SKM-1 treated with dmso at 0.1 percent for 144 hours (cell line): ENCODE data around the gene TAP1.
A peak's percentile ranks its signal among the peaks of the same experiment; 100 is the strongest.
"Not testable (repeated sequence)": the region's sequence is repeated elsewhere in the genome, so short reads cannot be mapped to it uniquely, and the experiment has no call there.

Experiments used
- DNase-seq: peaks from one replicate; lab custom pipeline; 2025; ENCODE audit not compliant: unreplicated experiment; lab: John Stamatoyannopoulos, UW

The TAP1 gene, protein sequence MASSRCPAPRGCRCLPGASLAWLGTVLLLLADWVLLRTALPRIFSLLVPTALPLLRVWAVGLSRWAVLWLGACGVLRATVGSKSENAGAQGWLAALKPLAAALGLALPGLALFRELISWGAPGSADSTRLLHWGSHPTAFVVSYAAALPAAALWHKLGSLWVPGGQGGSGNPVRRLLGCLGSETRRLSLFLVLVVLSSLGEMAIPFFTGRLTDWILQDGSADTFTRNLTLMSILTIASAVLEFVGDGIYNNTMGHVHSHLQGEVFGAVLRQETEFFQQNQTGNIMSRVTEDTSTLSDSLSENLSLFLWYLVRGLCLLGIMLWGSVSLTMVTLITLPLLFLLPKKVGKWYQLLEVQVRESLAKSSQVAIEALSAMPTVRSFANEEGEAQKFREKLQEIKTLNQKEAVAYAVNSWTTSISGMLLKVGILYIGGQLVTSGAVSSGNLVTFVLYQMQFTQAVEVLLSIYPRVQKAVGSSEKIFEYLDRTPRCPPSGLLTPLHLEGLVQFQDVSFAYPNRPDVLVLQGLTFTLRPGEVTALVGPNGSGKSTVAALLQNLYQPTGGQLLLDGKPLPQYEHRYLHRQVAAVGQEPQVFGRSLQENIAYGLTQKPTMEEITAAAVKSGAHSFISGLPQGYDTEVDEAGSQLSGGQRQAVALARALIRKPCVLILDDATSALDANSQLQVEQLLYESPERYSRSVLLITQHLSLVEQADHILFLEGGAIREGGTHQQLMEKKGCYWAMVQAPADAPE

DNA sequence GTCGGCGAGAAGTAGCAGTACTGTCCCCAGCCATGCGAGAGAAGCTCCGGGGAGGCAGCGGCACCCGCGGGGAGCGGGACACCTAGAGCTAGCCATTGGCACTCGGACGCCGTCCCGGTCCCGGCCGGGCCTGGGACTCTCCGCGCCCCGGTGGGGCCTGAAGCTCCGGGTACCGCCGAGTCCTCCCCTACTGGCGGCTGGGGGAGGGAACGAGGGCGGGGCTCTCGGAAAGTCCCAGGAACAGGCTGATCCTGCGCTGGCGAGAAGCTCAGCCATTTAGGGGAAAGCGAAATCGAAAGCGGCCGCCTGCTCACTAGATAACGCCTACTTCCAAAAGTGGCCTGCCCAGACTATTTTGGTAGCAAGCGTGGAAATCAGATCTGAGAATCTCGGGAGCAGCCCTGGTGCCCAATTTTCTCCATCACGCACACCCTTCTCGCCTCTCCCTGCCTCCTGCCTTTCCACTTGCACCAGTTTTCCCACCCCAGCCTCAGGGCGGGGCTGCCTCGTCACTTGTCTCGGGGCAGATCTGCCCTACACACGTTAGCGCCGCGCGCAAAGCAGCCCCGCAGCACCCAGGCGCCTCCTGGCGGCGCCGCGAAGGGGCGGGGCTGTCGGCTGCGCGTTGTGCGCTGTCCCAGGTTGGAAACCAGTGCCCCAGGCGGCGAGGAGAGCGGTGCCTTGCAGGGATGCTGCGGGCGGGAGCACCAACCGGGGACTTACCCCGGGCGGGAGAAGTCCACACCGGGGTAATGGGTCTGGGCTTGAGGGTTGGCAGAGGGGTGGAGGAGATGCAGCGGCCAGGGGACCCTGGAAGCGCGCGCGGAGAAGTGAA, at the start of gene TAP1, which contains the start of gene PSMB9:
TAP1 (minus strand) TSS at position 164 of the 835 bp plus-strand sequence; CDS start at position 96, 68 bp downstream.
PSMB9 (plus strand) TSS at position 652 of the 835 bp plus-strand sequence; CDS start at position 690, 38 bp downstream.
- peak; percentile 87 for DNase-seq

DNA sequence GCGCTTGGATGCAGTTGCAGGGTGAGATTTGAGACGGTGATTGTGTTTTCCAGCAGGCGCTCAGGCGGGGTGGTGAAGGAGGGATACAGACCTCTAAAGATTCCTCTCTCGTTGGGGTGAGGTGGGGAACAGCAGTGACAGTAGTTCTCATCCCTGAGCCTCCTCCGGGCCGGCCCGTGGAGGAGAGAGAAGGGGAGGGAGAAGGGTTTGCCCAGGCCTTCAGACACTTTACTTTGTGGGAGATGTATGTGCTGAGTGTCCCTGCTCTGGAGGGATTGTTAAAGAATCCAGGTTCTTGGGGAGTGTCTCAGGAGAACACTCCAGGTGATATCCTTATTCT, 41.5 kb upstream of the TAP1 start:
- no peak for DNase-seq

DNA sequence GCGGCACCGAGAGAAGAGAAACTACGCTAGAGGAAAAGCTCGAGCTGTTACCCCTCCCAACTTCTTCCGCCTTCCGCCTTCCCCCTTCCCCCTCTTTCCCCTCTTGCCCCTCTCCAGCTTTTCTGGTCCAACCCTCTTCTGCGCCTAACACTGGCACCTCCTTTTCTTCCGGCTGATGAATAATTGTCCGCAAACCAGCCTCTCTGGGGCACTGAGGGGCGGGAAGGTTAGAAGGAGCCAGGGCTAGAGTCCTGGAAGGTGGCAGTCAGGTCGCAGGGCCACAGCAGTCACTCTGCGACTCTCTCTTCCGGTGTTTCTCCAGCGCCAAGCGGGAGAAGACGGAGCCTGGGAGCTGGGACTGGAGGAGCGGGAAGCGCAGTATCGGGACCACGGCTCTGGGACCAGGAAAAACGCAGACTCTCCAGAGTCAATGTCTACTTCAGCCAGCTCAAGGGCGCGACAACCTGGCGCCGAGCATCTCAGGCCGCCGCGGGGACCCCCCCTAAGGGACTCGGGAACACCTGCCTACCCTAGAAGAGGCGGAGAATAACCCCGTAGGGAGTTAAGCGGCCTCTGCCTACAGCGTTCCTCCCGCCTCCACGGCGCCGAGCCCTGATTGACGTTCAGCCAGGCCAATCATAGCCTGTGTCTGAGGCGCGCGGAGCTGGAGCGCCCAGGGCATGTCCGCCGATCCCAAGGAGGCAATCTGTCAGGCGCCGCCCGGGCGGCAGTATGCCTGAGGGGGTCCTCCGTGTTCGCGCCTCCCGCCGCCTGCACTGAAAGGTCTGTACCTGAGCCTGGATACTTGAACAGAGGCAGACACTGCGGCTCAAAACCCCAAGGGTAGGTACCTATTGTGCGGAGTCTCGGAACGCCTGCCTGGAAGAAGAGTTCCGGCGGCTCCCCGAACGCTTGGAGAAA, 40.8 kb upstream of the TAP1 start:
- peak; percentile 80 for DNase-seq

DNA sequence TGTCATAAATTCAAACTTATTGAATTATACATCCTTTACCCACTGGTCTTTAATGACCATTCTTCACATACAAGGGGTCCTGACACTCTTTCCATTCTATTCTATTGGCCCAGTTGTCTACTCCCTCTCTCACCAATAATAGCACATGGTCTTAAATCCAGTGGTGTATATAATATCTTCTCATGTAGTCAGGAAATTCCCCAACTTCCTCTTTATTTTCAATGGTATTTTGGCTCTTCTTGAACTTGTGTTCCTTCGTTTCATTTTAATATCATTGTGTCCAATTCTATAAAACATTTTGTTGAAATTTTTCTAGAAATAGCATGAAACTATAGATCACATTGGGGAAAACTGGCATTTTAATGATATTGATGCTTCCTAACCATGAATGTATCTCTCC, 37.3 kb upstream of the TAP1 start:
- DNase-seq, result no peak

DNA sequence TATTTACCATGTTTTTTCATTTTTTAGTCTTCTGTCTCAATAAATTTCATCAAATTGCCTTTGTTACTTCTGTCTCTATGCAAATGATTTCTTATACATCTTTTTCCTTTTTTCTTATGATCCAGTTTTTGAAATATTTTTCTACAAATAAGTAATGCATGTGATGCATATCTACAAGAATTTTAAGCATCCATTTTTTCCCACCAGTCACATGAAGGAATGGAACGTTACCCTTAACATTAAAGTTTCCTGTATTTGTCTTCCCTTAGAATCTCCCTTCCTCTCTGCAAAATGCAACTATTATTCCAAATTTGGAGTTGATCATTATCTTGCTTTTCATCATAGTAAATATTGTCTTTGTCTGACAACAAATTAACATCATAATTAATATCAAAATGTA, 36.0 kb upstream of the TAP1 start:
- DNase-seq, result no peak

DNA sequence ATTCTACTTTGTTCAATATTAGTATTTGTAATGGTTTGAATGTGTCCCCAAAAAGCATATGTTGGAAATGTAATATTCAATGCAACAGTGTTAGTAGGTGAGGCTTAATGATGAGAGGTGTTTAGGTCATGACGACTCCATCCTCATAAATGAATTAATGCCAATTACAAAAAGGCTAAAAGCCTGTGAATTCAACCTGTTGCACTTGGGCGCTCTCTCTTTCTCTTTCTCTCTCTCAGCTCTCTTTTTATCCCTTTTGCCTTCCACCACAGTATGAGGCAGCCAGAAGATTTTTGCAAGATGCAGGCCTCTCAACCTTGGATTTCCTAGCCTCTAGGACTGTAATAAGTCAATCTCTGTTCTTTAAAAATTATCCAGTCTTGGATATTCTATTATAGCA, 35.1 kb upstream of the TAP1 start:
- no peak for DNase-seq

DNA sequence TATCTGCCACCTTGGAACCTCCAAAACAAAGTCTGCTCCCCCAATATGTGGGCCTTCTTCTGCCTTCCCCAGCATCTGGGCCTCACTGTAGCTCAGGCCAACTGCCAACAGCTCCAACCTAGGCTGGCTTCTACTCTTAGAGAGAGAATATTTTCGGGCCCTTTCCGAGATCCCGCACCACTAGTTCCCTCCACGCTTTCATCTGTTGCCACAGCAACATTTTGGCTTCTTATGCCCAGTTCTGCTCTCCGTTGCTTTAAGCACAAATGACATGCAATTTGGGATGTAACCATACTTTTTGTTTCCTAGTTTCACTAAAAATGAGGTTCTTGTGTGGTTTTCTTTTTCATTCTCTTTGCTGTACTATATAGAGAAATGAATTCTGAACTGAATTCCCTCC, 34.1 kb upstream of the TAP1 start:
- DNase-seq, result no peak

DNA sequence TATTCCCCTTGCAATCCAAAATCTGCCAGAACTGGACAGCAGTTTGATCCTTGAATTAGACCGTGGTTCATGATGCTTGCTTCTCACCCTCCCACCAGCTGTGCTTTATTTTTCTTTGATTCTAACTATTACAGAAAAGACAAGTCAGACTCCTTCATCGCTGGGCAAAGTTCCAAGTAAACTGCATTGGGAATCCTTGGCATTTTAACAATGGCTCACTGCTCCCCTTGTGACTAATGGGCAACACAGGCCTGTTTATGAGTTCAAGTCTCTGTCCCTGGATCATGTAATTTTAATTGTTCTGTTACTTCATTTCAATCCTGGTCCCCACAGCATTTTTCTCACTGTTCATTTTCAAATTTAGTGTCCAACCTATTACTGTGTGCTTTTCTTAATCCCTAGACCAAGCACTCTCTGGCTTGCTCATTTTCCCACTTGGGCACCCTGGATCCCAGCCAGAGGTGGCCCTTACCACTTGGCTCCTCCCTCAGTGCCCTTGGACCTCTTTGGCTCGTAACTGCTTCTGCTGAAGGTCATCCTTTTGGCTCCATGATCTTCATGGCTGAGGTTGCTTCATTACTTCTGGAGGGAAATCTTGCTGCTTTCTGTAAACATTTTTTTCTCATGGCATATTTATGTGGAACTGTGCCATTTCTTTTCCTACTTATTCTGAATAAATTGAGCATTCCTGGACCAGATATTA, 33.3 kb upstream of the TAP1 start:
- no peak for DNase-seq

DNA sequence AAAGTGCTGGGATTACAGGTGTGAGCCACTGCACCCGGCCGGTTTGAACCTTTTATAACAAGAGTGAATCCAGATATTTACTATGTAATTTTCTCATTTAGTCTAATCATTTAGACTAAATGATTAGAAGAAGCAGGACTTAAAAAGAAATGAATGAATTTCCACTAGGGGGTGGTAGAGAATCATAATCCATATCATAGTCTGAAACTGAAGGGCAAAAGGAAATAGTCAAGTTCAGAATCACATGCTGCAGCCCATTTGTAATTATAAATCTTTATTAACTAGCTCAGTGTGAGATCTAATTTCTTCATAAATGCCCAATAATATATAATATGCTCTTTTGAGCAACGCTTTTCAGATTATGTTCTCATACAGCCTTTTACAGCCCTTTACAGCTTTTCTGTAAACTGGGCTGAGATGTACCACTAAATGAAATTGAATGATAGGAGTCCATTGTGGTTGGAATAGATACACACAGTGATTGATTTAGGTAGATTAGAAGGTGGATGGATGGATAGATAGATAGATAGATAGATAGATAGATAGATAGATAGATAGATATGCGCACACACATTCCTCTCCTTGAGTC, 32.3 kb upstream of the TAP1 start:
- DNase-seq, result peak; percentile 64

DNA sequence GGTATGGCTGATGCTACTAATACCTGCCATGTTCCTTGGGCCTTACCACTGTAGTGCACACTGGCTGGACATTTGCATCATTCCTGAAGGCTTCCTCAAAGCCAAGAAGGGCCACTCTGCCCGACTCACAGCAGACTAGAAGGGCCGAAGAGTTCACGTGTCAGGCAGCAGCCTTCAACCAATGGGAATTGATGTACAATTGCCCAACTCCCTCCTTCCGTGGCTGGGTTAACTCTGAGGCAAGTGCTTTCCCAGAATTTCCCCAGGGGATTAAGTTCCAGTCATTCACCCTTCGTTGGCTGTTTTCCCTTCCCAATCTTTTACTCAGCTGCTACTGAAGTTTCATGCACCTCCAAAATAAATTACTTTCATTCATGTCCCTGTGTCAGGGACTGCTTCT, 30.3 kb upstream of the TAP1 start:
- DNase-seq, result peak; percentile 19

DNA sequence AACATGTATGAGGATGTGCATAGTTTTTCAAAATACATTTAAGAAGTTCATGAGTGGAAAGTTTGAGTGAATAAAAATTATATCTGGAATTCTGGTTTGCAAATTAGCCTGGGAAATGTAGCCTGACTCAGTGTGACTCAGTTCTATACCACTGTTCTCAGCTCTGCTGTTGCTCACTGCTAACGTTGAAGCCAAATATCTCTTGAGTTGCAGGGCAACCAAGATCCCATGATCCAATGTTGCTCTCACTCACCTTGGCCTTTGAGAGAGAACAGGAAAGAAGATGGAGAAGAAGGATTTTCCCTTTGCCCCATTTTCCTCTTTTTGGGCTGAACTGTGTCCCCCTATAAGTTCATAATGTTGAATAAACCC, 29.4 kb upstream of the TAP1 start:
- no peak for DNase-seq

DNA sequence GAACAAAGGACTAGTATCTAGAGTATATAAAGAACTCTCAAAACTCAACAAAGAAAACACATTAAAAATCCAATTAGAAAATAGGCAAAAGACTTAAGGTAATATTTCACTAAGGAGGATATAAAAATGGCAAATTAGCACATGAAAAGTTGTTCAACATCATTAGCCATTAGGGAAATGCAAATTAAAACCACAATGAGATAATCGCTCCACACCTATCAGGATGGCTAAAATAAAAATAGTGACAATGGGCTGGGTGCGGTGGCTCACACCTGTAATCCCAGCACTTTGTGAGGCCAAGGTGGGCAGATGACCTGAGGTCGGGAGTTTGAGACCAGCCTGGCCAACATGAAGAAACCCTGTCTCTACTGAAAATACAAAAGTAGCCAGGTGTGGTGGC, 27.5 kb upstream of the TAP1 start:
- not testable (repeated sequence) for DNase-seq

DNA sequence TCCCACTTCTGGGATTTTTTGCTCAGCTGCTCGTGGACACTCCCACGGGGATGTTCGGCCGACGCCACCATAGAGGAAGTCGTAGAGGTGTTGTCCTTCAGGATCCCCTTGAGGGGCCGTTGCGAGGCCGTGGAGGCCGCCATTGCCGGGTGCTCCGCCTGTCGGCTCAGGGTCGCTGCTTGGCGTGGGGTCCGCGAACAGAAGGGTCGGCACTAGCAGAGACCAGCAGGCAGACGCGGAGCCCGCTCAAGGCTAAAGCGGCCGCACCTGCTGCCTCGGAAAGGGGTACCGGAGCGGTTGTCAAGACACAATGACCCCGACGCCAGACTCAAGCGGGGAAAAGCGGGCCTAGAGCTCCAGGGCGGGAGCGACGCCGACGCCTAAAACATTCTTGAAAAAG, 26.2 kb upstream of the TAP1 start:
- DNase-seq, result no peak

DNA sequence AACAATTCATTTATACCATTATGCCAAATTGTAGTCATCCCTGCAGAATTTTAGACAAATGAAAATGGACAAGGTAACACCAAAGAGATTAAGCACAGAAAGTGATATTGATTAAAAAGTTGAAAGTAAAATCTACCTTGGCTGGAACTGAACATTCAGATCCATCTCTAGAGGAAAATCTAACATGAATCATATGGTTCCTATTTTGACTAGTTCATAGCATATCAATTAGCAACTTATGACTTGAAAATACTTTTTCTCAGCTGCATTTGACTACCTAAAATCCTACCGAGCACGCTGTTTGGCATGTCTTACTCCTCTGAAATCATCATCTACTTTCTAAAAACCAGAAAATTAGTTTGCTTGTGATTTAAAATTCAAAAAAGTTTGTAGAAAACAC, 23.1 kb upstream of the TAP1 start:
- DNase-seq, result no peak

DNA sequence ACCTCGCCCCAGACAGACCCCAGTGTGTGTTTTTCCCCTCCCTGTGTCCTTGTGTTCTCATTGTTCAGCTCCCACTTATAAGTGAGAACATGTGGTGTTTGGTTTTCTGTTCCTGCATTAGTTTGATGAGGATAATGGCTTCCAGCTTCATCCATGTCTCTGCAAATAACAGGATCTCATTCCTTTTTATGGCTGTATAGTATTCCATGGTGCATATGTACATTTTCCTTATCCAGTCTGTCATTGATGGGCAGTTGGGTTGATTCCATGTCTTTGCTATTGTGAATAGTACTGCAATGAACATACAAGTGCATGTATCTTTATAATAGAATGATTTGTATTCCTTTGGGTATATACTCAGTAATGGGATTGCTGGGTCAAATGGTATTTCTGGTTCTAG, 20.4 kb upstream of the TAP1 start:
- not testable (repeated sequence) for DNase-seq

DNA sequence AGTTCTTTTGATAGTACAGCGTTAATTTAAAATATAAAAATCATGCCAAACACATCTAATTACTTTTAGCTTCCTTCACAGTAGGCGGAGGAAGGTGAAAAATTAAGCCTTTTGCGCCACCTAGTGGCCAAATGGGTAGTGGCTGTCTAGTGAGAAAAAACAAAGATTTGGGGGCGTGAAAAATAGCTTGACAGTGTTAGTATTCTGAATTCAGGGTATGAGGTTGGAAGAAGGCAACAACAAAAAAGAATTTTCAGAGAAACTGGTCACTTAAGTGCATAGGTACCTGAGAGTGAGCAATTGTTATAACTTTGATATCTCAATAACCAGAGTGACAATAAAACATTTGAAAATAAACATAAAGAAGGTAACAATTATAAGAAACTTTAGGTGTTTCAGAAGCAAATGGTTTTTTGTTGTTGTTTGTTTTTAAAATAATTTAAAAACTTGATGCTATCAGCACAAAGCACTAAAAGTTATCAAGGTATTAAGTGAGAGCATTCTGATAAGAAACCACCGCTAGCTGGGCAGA, 14.8 kb upstream of the TAP1 start:
- peak; percentile 50 for DNase-seq

DNA sequence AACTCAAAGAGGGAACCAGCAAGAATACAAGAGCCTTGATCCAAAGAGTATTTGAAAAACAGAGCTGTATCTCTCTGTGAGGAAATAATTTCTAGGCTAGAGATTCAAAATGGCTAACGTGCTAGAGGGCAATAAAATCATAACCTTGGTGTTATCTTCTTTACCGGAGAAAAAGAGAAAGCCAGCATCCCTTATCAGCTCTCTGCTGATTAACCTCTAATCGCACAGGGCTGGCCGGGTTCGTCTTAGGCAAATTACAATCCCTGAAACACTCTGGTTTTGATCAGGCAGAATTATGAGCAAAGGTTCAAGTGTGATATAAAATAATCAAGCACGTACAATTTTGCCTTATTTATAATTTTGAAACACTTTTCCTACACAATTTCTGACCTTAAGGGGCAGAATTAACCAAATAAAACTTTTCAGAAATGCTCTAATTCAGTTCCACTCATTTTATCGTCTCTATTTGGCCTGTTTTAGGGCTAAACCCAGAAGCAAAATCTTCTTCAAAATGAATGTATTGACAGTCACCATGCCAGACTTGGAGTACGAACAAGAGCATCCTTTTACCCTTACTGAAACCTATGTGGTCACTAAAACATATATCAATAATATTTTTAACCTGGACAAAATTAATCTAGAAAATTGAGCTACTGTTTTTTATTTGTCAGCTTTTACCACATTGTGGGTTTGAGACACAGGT, 14.2 kb upstream of the TAP1 start:
- DNase-seq, result no peak

DNA sequence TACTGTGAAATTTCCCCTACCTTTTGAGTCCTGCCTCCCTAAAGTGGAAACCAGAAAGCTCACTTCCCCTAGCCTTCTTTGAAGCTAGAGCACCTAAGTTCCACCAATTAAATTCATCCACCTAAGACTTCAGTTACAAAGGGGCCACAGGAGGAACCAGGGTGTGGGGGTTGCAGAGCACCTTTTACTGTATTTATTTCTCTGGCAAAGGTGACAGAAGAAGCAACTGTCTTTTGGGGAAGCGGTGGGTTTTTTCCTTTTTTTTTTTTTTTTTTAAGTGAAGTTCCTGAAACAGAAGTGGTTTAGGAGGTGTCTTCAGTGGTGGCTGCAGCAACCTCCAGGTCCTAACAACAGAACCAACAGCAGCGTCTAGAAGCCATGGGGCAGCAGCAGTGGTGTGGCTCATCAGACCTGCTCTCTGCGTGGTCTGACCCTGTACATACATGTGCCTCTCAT, 13.5 kb upstream of the TAP1 start:
- peak; percentile 60 for DNase-seq
